Ovary (tissue), 10 donors: ENCODE measurements around the gene COIL. TPM values are rescaled to one million over a fixed set of nuclear protein-coding genes. Genes with fewer than 3 reads are reported as not detected.
A peak's percentile ranks its signal among the peaks of the same experiment; 100 is the strongest.

Experiments used
- DNase-seq, 5 donors: peaks; one replicate each; pipeline ENCODE4 v3.0.0-alpha.2; 2019 to 2020
- H3K27ac ChIP-seq, 2 donors: fragments of 200-600 bp; one replicate each; pipeline versions ENCODE4 v1.5.1 to v1.8.0; 2019 to 2022
- H3K27me3 ChIP-seq: fragments of 200-600 bp; one replicate; pipeline ENCODE4 v1.8.0; 2022
- H3K36me3 ChIP-seq: fragments of 200-600 bp; sonication (generic); one replicate; pipeline ENCODE4 v1.5.1; 2019
- H3K4me1 ChIP-seq: one replicate; pipeline ENCODE4 v1.8.1; 2013; ENCODE audit warnings: mild to moderate bottlenecking, moderate library complexity; ENCODE audit not compliant: insufficient read depth
- H3K4me3 ChIP-seq: fragments of 200-600 bp; sonication (generic); one replicate; pipeline ENCODE4 v1.5.1; 2017
- H3K9me3 ChIP-seq, 2 donors: fragments of 200-600 bp in 1 of 2; sonication (generic) in 1 of 2; one replicate each; pipeline versions ENCODE4 v1.5.1 to v1.8.1; 2013 to 2019; ENCODE audit warnings: mild to moderate bottlenecking in 1 of 2, moderate library complexity in 1 of 2
- EP300 ChIP-seq: sonication (generic); formaldehyde crosslinking; IDR thresholded peaks from one replicate; pipeline ENCODE4 v1.6.1; 2017; ENCODE audit warnings: antibody characterized with exemption
- POLR2A ChIP-seq: fragments of 450-650 bp; IDR thresholded peaks from one replicate; pipeline ENCODE4 v1.6.1; 2017; ENCODE audit warnings: antibody characterized with exemption, mild to moderate bottlenecking, moderate library complexity
- WGBS, 3 donors: extraction: QIAGEN DNeasy Blood & Tissue Kit in 1 of 3; methylation state at CpG; one replicate each; pipeline versions ENCODE4 v1.1.5 to v1.1.7; 2013 to 2017; 5-methylcytosine and 5-hydroxymethylcytosine counted together
- intact Hi-C, 4 donors: fragments of 100-400 bp; cut with DNase I; formaldehyde crosslinking; loops; one replicate each; pipeline versions ENCODE4 v1.11.0 to v1.15.1; 2022 to 2023
- long read RNA-seq, 3 donors: library from polyadenylated mRNA in 2 of 3; unstranded in 2 of 3; transcript quantifications; one replicate each; pipeline ENCODE4 v2.0.0 and lab custom pipeline, GENCODE V29; 2021 to 2026
- polyA plus RNA-seq, 2 donors: library from polyadenylated mRNA; stranded (reverse); fragments of 200-250 nt in 1 of 2; fragments of 350-450 nt in 1 of 2; fragmentation: Illumina TruSeq in 1 of 2; extraction: RNeasy Lipid Tissue Mini Kit (QIAGEN cat#74804) in 1 of 2; gene quantifications; one replicate each; pipeline ENCODE4 v1.2.3, GENCODE V29; 2013 to 2014
- total RNA-seq, 7 donors: library from RNA; depleted of rRNA in 2 of 7; stranded (reverse); fragments of >200 nt in 2 of 7; fragmentation: NEBNext Ultra II Directional in 3 of 7; extraction: Animal tissue kit (Norgen Biotek cat#: 25700) in 3 of 7; gene quantifications; one replicate each; pipeline versions ENCODE4 v1.1.0 to v1.2.4, GENCODE V29; 2016 to 2023
- TF ChIP-seq, protein P1 (sequence below), 3 donors: fragments of 450-650 bp in 2 of 3; fragments of 200-600 bp in 1 of 3; IDR thresholded peaks; one replicate each; pipeline versions ENCODE4 v1.5.1 to v1.8.0; 2016 to 2022; ENCODE audit warnings: antibody characterized with exemption in 3 of 3, mild to moderate bottlenecking in 1 of 3
- donor health status: DM: no; HTN: no; CAD: no; lungs with moderate emphysema.
- donor health status: DM: no; HTN: no; CAD: no.
- donor health status: Bipolar disorder and iron deficiency.
- donor health status: DM: yes; HTN: yes; CAD: no.
- donor health status: DM: no; HTN: no; CAD: no.
- donor health status: DM: yes; HTN: yes; CAD: no.

The COIL gene, protein sequence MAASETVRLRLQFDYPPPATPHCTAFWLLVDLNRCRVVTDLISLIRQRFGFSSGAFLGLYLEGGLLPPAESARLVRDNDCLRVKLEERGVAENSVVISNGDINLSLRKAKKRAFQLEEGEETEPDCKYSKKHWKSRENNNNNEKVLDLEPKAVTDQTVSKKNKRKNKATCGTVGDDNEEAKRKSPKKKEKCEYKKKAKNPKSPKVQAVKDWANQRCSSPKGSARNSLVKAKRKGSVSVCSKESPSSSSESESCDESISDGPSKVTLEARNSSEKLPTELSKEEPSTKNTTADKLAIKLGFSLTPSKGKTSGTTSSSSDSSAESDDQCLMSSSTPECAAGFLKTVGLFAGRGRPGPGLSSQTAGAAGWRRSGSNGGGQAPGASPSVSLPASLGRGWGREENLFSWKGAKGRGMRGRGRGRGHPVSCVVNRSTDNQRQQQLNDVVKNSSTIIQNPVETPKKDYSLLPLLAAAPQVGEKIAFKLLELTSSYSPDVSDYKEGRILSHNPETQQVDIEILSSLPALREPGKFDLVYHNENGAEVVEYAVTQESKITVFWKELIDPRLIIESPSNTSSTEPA
- 10 to 100 TPM; 10.9 to 17.8 (median 12.9) TPM for total RNA-seq
- 10 to 100 TPM; 12.4 to 14.3 TPM for polyA plus RNA-seq
- long read RNA-seq, donor 1, transcript COIL-201 (7 exons, 2,650 nt): major isoform, 8 of 29 reads
- long read RNA-seq, donor 1, partial matches to known transcripts: 19 of 29 reads
- long read RNA-seq, donor 1, other reads (novel, unspliced or antisense): 2 of 29 reads
- long read RNA-seq, donor 2, partial matches to known transcripts: 22 of 23 reads
- long read RNA-seq, donor 2, other reads (novel, unspliced or antisense): 0 of 23 reads
- long read RNA-seq, donor 3, transcript COIL-201 (7 exons, 2,650 nt): major isoform, 53 of 62 reads
- long read RNA-seq, donor 3, partial matches to known transcripts: 2 of 62 reads
- long read RNA-seq, donor 3, other reads (novel, unspliced or antisense): 7 of 62 reads

DNA sequence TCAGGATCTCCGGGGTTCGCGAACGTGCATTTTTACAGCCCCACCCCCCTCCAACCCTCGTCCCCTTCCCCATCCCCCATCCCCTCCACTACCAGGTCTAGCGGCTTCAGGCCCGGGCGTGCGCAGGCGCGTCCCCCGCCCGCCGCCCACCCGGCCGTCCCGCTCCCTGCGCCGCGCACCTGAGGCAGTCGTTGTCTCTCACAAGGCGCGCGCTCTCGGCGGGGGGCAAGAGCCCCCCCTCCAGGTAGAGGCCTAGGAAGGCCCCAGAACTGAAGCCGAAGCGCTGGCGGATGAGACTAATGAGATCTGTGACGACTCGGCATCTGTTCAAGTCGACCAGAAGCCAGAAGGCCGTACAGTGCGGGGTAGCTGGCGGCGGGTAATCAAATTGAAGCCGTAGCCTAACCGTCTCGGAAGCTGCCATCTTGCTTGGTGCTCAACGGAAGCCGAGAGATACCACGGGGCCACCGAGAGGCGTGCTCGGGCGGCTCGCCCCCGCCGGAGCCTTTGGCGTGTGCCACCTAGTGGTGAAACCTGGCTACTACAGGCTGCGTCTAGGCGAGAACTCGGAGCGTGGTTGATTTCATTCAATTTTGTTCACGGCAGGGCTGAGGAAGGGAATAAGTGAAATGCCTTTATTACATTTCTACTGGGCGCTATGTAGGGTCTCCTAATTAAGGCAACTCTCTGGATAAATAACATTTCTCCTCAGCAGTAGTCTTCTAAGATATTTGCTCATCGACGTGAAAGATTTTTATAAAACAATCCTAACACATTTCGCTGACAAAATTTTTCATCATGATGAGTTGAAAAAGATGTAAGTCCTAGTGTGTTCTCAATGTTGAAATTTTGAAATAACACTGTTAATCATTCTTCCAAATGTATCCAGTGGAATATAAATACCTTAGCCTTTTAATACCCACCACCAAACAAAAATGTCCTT is at the start of gene COIL:
COIL (minus strand) TSS at position 455 of the 943 bp plus-strand sequence; CDS start at position 424, 31 bp downstream.
- Histone ChIP-seq H3K27me3 (no peaks in the 10 kb centered on the region), H3K4me3 (peak within 1 kb of the TSS; percentile 87), H3K36me3 (no peaks in the 10 kb centered on the region), H3K9me3 (no peaks in the 10 kb centered on the region), H3K4me1 (peaks cover 6% of the 10 kb centered on the region), H3K27ac (peak within 1 kb of the TSS; percentile 78 to 82)
- intact Hi-C loops: no loop called here
- 2 to 3% (median 3%) methylated on average over 58 to 59 of the region's 59 CpGs for WGBS, 3 donors
- DNase-seq: peak; percentile 87 to 95 (median 92)
- TF ChIP-seq POLR2A (peak; percentile 31), EP300 (no peak)
- TF ChIP-seq, protein P1, sequence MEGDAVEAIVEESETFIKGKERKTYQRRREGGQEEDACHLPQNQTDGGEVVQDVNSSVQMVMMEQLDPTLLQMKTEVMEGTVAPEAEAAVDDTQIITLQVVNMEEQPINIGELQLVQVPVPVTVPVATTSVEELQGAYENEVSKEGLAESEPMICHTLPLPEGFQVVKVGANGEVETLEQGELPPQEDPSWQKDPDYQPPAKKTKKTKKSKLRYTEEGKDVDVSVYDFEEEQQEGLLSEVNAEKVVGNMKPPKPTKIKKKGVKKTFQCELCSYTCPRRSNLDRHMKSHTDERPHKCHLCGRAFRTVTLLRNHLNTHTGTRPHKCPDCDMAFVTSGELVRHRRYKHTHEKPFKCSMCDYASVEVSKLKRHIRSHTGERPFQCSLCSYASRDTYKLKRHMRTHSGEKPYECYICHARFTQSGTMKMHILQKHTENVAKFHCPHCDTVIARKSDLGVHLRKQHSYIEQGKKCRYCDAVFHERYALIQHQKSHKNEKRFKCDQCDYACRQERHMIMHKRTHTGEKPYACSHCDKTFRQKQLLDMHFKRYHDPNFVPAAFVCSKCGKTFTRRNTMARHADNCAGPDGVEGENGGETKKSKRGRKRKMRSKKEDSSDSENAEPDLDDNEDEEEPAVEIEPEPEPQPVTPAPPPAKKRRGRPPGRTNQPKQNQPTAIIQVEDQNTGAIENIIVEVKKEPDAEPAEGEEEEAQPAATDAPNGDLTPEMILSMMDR (IDR thresholded peaks at IDR 0.05): peak; percentile 97 to 100 (median 97)

DNA sequence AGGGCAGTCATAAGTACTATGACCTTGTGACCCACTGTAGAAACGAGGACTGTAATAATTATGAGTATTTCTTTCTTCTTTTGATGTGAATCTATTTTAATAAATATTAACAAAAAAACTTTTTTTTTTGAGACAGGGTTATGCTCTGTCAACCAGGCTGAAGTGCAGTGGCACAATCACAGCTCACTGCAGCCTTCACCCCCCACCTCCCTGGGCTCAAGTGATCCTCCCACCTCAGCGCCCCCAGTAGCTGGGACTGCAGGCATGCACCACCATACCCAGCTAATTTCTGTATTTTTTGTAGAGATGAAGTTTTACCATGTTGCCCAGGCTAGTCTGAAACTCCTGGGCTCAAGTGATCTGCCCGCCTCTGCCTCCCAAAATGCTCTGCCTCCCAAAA is 49.6 kb upstream of the COIL start:
- Histone ChIP-seq H3K4me1 (peaks cover 2% of the 10 kb centered on the region), H3K36me3 (no peaks in the 10 kb centered on the region), H3K9me3 (no peaks in the 10 kb centered on the region), H3K27me3 (no peaks in the 10 kb centered on the region), H3K27ac (no peak overlapping the region), H3K4me3 (no peak overlapping the region)
- 35 to 50% (median 48%) methylated on average over 3 of the region's 3 CpGs for WGBS, 3 donors
- intact Hi-C loops: no loop called here
- DNase-seq: no peak
- TF ChIP-seq, protein P1 (IDR thresholded peaks at IDR 0.05): no peak
- TF ChIP-seq EP300: no peak
- TF ChIP-seq POLR2A: no peak

DNA sequence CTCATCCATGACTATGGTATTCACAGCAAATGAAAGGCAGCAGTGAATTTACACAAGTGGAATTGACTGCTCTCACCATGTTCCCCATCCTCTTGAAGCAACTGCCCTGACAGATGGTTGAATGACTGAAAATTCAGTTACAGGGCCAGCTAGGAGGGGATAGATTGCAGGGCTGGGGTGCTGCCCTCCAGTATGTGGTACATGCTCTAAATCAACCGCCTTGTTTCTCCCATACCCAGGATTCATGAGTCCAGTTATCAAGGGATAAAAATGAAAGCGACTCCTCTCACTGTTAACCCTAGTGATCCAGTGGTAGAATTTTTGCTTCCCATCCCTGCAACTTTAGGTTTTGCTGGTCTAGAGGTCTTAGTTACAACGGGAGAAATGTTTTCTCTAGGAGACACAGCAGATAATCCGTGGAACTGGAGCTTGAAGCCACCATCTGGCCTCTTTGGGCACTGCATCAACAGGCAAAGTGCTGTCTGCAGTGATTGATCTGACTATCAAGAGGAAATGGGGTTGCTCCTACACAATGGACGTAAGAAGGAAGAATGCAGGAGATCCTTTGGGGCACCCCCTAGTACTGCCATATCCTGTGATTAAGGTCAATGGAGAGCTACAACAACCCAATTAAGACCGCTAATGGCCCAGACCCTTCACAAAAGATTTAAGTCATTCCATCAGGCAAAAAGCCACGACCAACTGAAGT is 49.0 kb upstream of the COIL start:
- H3K27ac ChIP-seq: no peak overlapping the region
- TF ChIP-seq POLR2A: no peak
- TF ChIP-seq, protein P1 (IDR thresholded peaks at IDR 0.05): peak in 2 of 3 donors; percentile 34 to 45
- no peak for TF ChIP-seq EP300
- peak in 3 of 5 donors; percentile 12 to 37 (median 30) for DNase-seq
- H3K9me3 ChIP-seq: no peaks in the 10 kb centered on the region
- intact Hi-C loops: no loop called here
- no peak overlapping the region for H3K4me3 ChIP-seq
- WGBS, 3 donors: 22 to 24% (median 23%) methylated on average over 7 of the region's 7 CpGs
- no peaks in the 10 kb centered on the region for H3K36me3 ChIP-seq
- H3K4me1 ChIP-seq: peaks cover 2% of the 10 kb centered on the region
- H3K27me3 ChIP-seq: no peaks in the 10 kb centered on the region
